AG04450 (cell line): ENCODE measurements around the gene SLC19A1. TPM values are rescaled to one million over a fixed set of nuclear protein-coding genes. Genes with fewer than 3 reads are reported as not detected.

Experiments
- CTCF ChIA-PET: fragments of 300-600, 350-600 bp; formaldehyde crosslinking; extraction: SDS; loops from one replicate; lab custom pipeline; 2022; ENCODE audit warnings: antibody characterized with exemption, inconsistent platforms; lab: Charles Lee
- POLR2A ChIA-PET: fragments of 350-600 bp; formaldehyde crosslinking; extraction: SDS; loops from one replicate; lab custom pipeline; 2021; ENCODE audit warnings: antibody characterized with exemption, inconsistent platforms; lab: Yijun Ruan, JAX
- DNase-seq: peaks from one replicate; pipeline ENCODE4 v3.0.0-alpha.2; 2011; ENCODE audit warnings: low read depth, low spot score
- H3K27ac ChIP-seq: one replicate; pipeline ENCODE4 v1.5.1; 2012; ENCODE audit warnings: low read depth, low read length, control low read depth
- H3K27me3 ChIP-seq: one replicate; pipeline ENCODE4 v1.6.0; 2012; ENCODE audit warnings: low read length; ENCODE audit not compliant: control insufficient read depth, insufficient read depth
- H3K4me3 ChIP-seq: 2 replicates; pipeline ENCODE4 v1.5.1; 2011; ENCODE audit warnings: mild to moderate bottlenecking, low read depth, low read length, control low read depth
- H3K9me3 ChIP-seq: 2 replicates; pipeline ENCODE4 v1.5.1; 2012; ENCODE audit warnings: low read length; ENCODE audit not compliant: control insufficient read depth, insufficient read depth
- polyA plus RNA-seq: library from polyadenylated mRNA; depleted of rRNA; stranded (reverse); fragments of >200 nt; gene quantifications from 2 replicates; pipeline ENCODE4 v1.2.3, GENCODE V29; 2011
- TF ChIP-seq, protein P1 (sequence below): IDR thresholded peaks from 2 replicates; pipeline ENCODE4 v1.5.1; 2011; ENCODE audit warnings: low read depth, low read length, control low read depth, inconsistent platforms

The SLC19A1 gene
- polyA plus RNA-seq, 1 experiment = 4.4 TPM

DNA sequence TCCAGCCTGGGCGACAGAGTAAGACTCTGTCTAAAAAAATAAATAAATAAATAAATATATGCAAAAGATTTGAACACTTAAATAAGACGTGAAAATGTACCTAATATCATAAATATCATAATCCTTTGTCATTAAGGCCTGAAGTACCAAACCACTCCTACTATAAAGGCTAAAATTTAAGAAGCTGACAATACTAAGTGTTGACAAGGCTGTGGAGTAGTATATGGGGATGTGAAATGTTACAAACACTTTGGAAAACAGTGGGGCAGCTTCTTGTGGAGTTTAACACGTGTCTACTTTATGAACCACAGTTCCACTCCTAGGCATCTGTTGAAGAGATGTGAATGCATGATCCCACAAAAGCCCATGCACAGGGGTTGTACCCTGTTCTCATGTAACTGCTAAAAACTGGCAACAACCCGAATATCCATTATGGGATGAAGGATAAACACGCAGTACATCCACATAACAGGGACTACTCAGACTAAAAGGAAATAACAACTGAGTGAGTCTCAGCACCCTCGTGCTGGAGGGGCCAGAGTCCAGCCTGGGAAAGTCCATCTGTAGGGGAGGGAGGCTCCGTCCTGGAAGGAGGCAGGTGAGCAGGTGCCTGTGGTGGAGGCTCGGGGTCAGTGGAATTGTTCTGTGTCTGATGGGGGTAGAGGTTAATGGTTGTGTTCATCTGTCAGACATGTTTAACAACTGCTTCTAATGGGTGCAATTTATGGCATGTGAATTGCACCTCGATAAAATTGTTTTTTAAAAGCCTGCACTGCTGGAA lies 6.7 kb upstream of the SLC19A1 start:
- peaks cover 11% of the 10 kb centered on the region for H3K27me3 ChIP-seq
- TF ChIP-seq, protein P1, sequence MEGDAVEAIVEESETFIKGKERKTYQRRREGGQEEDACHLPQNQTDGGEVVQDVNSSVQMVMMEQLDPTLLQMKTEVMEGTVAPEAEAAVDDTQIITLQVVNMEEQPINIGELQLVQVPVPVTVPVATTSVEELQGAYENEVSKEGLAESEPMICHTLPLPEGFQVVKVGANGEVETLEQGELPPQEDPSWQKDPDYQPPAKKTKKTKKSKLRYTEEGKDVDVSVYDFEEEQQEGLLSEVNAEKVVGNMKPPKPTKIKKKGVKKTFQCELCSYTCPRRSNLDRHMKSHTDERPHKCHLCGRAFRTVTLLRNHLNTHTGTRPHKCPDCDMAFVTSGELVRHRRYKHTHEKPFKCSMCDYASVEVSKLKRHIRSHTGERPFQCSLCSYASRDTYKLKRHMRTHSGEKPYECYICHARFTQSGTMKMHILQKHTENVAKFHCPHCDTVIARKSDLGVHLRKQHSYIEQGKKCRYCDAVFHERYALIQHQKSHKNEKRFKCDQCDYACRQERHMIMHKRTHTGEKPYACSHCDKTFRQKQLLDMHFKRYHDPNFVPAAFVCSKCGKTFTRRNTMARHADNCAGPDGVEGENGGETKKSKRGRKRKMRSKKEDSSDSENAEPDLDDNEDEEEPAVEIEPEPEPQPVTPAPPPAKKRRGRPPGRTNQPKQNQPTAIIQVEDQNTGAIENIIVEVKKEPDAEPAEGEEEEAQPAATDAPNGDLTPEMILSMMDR = no peak
- no peak overlapping the region for H3K4me3 ChIP-seq
- DNase-seq = no peak
- POLR2A ChIA-PET = no interaction called here
- no peaks in the 10 kb centered on the region; the same call in 1 of the 2 replicates for H3K9me3 ChIP-seq
- CTCF ChIA-PET = no interaction called here
- no peak overlapping the region for H3K27ac ChIP-seq

DNA sequence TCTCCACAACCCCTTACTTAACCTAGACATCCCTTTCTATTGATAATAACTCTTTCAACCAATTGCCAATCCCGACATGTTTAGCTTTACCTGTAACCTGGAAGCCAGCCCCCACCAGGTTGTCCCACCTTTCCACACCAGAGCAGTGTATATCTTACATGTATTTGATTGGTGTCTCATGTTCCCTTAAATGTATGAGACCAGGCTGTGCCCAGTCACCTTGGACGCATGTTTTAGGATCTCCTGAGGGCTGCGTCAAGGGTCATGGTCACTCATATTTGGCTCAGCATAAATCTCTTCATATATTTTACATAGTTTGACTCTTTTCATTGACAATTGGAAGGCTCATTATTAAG lies 5.3 kb upstream of the SLC19A1 start:
- Histone ChIP-seq H3K27me3 (peaks cover 13% of the 10 kb centered on the region), H3K27ac (no peak overlapping the region), H3K9me3 (no peaks in the 10 kb centered on the region; the same call in 1 of the 2 replicates), H3K4me3 (no peak overlapping the region)
- DNase-seq = no peak
- CTCF ChIA-PET = no interaction called here
- POLR2A ChIA-PET = no interaction called here
- TF ChIP-seq, protein P1 = no peak

DNA sequence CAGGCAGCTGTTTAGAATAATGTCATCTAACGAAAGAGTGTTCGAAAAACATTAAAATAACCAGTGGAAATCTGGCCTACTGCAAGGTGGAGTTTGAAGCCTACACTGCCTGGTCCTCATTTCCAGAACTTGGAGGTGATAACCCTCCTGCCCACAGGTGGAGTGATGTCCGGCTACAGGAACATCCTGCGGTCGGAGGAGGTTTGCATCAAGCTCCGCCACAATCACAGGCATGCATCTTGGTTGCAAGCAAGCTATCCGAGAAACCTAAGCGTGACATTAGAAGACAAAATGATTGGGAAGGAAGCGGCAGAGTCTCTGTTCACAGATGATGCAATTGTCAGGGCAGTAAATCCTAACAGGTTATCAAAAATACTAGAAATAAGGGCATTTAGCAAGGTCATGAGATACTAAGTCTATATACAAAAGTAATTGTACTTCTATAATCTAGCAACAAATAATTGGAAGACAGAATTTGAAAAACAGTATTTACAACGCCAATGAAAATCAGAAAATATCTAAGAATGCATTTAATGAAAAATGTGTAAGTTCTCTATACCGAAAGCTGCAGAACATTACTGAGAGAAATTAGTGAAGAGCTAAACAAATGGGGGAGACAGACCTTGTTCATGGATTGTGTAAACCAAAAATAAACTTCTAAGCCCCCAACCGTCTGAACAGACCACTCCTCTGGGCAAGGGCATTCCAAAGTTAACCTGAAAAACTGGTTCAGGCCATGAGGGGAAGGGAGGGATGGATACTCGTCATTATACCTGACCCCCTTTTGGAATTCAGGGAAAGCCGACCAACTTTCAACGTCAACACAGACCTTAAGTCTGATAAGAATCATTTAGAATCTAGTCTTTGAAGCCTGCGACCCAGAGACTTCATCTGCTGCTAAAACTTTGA lies 4.7 kb upstream of the SLC19A1 start:
- no peak for DNase-seq
- POLR2A ChIA-PET = no interaction called here
- TF ChIP-seq, protein P1 = no peak
- Histone ChIP-seq H3K9me3 (no peaks in the 10 kb centered on the region; the same call in 1 of the 2 replicates), H3K4me3 (no peak overlapping the region), H3K27me3 (peaks cover 13% of the 10 kb centered on the region), H3K27ac (no peak overlapping the region)
- CTCF ChIA-PET = no interaction called here

DNA sequence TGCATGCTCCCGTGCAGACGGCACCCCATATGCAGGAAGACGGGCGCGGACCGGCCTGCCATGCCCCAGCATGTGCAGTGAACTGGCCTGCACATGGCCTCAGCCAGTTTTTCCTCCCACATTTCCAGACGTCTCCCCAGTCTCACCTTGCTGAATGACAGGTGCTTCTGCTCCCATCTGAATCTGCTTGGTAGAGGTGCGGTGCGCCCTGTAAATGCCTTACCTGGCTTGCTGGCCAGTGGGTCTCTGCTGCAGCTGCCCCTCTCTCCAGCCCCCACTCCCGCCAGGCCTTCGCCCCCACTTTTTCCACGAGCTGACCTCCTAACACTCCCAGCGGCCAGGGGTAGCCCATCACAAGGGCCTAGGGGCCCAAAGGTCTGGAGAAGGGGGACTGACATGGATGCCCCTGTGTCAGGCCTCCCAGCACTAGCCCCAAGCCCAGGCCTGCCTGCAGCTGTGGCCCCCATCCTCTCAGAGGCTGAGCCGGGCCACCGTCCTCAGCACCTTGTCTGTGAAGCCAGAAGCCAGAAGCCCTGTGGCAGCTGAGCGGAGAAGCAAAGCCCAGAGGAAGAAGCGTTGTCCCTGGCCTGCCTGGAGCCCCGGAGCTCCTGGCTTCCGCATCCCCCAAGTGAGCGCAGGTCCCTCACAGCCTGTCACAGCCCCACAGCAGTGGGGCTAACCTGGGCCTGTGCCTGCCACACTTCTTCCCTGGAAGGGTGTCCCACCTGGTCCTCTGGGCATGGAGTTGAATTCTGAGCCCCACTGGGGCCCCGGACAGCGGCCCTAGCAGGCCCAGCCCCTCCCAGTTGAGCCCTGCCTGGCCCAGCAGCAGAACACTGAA lies 3.7 kb upstream of the SLC19A1 start:
- no peak for DNase-seq
- POLR2A ChIA-PET = no interaction called here

More for the DNA sequence above, 3.7 kb upstream of the SLC19A1 start:
- CTCF ChIA-PET = no interaction called here
- TF ChIP-seq, protein P1 = no peak
- peaks cover 13% of the 10 kb centered on the region for H3K27me3 ChIP-seq
- no peak overlapping the region for H3K4me3 ChIP-seq
- no peak overlapping the region for H3K27ac ChIP-seq
- H3K9me3 ChIP-seq = no peaks in the 10 kb centered on the region; the same call in 1 of the 2 replicates
